Gastrocnemius medialis (tissue), 4 donors: ENCODE measurements around the gene RSPH1. TPM values are rescaled to one million over a fixed set of nuclear protein-coding genes. Genes with fewer than 3 reads are reported as not detected.

Experiments
- ATAC-seq, 2 donors: fragments of 150-250 bp; one replicate each; pipeline ENCODE4 v1.9.1; 2016
- DNase-seq, 2 donors: peaks; one replicate each; pipeline ENCODE4 v3.0.0-alpha.2; 2019
- H3K27ac ChIP-seq, 4 donors: fragments of 200-600 bp; sonication (generic); 1 replicate in 1 of 4; 2 replicates in 3 of 4; pipeline ENCODE4 v1.5.1; 2016 to 2018; ENCODE audit warnings: mild to moderate bottlenecking in 2 of 4, moderate library complexity in 1 of 4
- H3K27me3 ChIP-seq, 3 donors: fragments of 200-600 bp; sonication (generic) in 2 of 3; 1 replicate in 1 of 3; 2 replicates in 2 of 3; pipeline versions ENCODE4 v1.5.1 to v1.6.0; 2016 to 2019; ENCODE audit warnings: mild to moderate bottlenecking in 1 of 3, moderate library complexity in 1 of 3
- H3K36me3 ChIP-seq, 2 donors: fragments of 200-600 bp; sonication (generic) in 1 of 2; one replicate each; pipeline ENCODE4 v1.5.1; 2017 to 2018
- H3K4me1 ChIP-seq, 2 donors: fragments of 200-600 bp; sonication (generic) in 1 of 2; one replicate each; pipeline ENCODE4 v1.5.1; 2016 to 2017; ENCODE audit warnings: mild to moderate bottlenecking in 2 of 2
- H3K4me3 ChIP-seq, 4 donors: fragments of 200-600 bp; sonication (generic) in 3 of 4; 1 replicate in 1 of 4; 2 replicates in 3 of 4; pipeline ENCODE4 v1.5.1; 2016 to 2019; ENCODE audit warnings: mild to moderate bottlenecking in 2 of 4
- H3K9me3 ChIP-seq, 3 donors: fragments of 200-600 bp; sonication (generic) in 2 of 3; 1 replicate in 1 of 3; 2 replicates in 2 of 3; pipeline ENCODE4 v1.5.1; 2016 to 2019
- CTCF ChIP-seq, 5 experiments: fragments of 450-650 bp in 3 of 5; fragments of 200-600 bp in 2 of 5; sonication (generic) in 2 of 5; IDR thresholded peaks in 4 of 5; conservative IDR thresholded peaks in 1 of 5; 1 replicate in 4 of 5; 2 replicates in 1 of 5; pipeline ENCODE4 v1.5.1; 2016 to 2019; ENCODE audit warnings: antibody characterized with exemption in 5 of 5, mild to moderate bottlenecking in 3 of 5, moderate library complexity in 3 of 5
- POLR2A ChIP-seq, 2 donors: fragments of 450-650 bp; IDR thresholded peaks; one replicate each; pipeline ENCODE4 v1.6.1; 2017; ENCODE audit warnings: antibody characterized with exemption in 2 of 2, mild to moderate bottlenecking in 2 of 2, moderate library complexity in 2 of 2
- in situ Hi-C, 4 donors: fragments of 200-750 bp; cut with MboI; loops; one replicate each; pipeline versions ENCODE4 v1.15.0 to v1.8.0; 2017; ENCODE audit warnings: low sequenced_read_pairs in 4 of 4
- intact Hi-C: fragments of 100-400 bp; cut with DNase I; formaldehyde crosslinking; loops from one replicate; pipeline ENCODE4 v1.15.1; 2023; ENCODE audit warnings: low total_unique reads
- total RNA-seq, 4 donors: library from RNA; depleted of rRNA; stranded (reverse); fragments of >200 nt; gene quantifications; one replicate each; pipeline versions ENCODE4 v1.1.0 to v1.2.3, GENCODE V29; 2016

Gene RSPH1
- total RNA-seq, 4 donors from 2014 or later, result 0.29 TPM; not detected in 3

- ATAC-seq (no peak), DNase-seq (no peak)
- Histone ChIP-seq H3K27me3 (peaks cover 0 to 5% (median 0%) of the 10 kb centered on the region in 3 donors), H3K36me3 (no peaks in the 10 kb centered on the region), H3K4me3 (no peak overlapping the region), H3K9me3 (no peaks in the 10 kb centered on the region), H3K4me1 (no peaks in the 10 kb centered on the region), H3K27ac (no peak overlapping the region)
- in situ Hi-C loops, result no loop called here
- TF ChIP-seq CTCF (IDR thresholded peaks at IDR 0.05 in 4 of 5, conservative IDR thresholded peaks at IDR 0.05 in 1 of 5) (no peak), POLR2A (IDR thresholded peaks at IDR 0.05) (no peak)
- intact Hi-C loops, result no loop called here
Observed at GRCh38 chr21:42486531-42486930, 9.5 kb downstream of the RSPH1 start.

- Histone ChIP-seq H3K4me1 (no peaks in the 10 kb centered on the region), H3K9me3 (no peaks in the 10 kb centered on the region), H3K27me3 (peaks cover 0 to 5% (median 0%) of the 10 kb centered on the region in 3 donors), H3K27ac (no peak overlapping the region), H3K4me3 (no peak overlapping the region), H3K36me3 (no peaks in the 10 kb centered on the region)
- in situ Hi-C loops (no loop called here), intact Hi-C loops (no loop called here)
- TF ChIP-seq POLR2A (IDR thresholded peaks at IDR 0.05) (no peak), CTCF (IDR thresholded peaks at IDR 0.05 in 4 of 5, conservative IDR thresholded peaks at IDR 0.05 in 1 of 5) (no peak)
- DNase-seq, result no peak
- no peak for ATAC-seq
Observed at GRCh38 chr21:42486072-42486471, 10.0 kb downstream of the RSPH1 start.

- DNase-seq, result no peak
- Histone ChIP-seq H3K4me1 (no peaks in the 10 kb centered on the region), H3K9me3 (no peaks in the 10 kb centered on the region), H3K36me3 (no peaks in the 10 kb centered on the region), H3K4me3 (no peak overlapping the region), H3K27me3 (peaks cover 0 to 5% (median 0%) of the 10 kb centered on the region in 3 donors), H3K27ac (no peak overlapping the region)
- TF ChIP-seq POLR2A (IDR thresholded peaks at IDR 0.05) (no peak), CTCF (IDR thresholded peaks at IDR 0.05 in 4 of 5, conservative IDR thresholded peaks at IDR 0.05 in 1 of 5) (no peak)
- in situ Hi-C loops (no loop called here), intact Hi-C loops (no loop called here)
- no peak for ATAC-seq
Observed at GRCh38 chr21:42484966-42485365, 11.1 kb downstream of the RSPH1 start.

GRCh38 chr21:42481169-42481568, 14.9 kb downstream of the RSPH1 start:
- Histone ChIP-seq H3K4me3 (no peak overlapping the region), H3K36me3 (no peaks in the 10 kb centered on the region), H3K9me3 (no peaks in the 10 kb centered on the region), H3K27ac (no peak overlapping the region), H3K27me3 (no peaks in the 10 kb centered on the region), H3K4me1 (no peaks in the 10 kb centered on the region)
- no peak for ATAC-seq
- TF ChIP-seq POLR2A (IDR thresholded peaks at IDR 0.05) (no peak), CTCF (IDR thresholded peaks at IDR 0.05 in 4 of 5, conservative IDR thresholded peaks at IDR 0.05 in 1 of 5) (no peak)
- in situ Hi-C loops, result no loop called here
- intact Hi-C loops, result no loop called here
- DNase-seq, result no peak

- H3K27ac ChIP-seq, result no peak overlapping the region
- in situ Hi-C loops (no loop called here), intact Hi-C loops (no loop called here)
- no peak overlapping the region for H3K4me3 ChIP-seq
- H3K27me3 ChIP-seq, result no peaks in the 10 kb centered on the region
- H3K4me1 ChIP-seq, result no peaks in the 10 kb centered on the region
- DNase-seq, result no peak
- no peak for ATAC-seq
- no peaks in the 10 kb centered on the region for H3K36me3 ChIP-seq
- no peaks in the 10 kb centered on the region for H3K9me3 ChIP-seq
- TF ChIP-seq CTCF (IDR thresholded peaks at IDR 0.05 in 4 of 5, conservative IDR thresholded peaks at IDR 0.05 in 1 of 5) (no peak), POLR2A (IDR thresholded peaks at IDR 0.05) (no peak)
Observed at GRCh38 chr21:42480736-42481135, 15.3 kb downstream of the RSPH1 start.
